Coronary artery (tissue), 2 donors: Measurements from ENCODE around the gene NDOR1.

Experiments
- DNase-seq: peaks from one replicate; pipeline ENCODE4 v3.0.0-alpha.2; 2017; ENCODE audit warnings: low spot score
- H3K27ac ChIP-seq, 2 donors: fragments of 200-600 bp; sonication (generic); one replicate each; pipeline ENCODE4 v1.5.1; 2016 to 2019
- H3K4me3 ChIP-seq: fragments of 200-600 bp; sonication (generic); 2 replicates; pipeline ENCODE4 v1.5.1; 2016; ENCODE audit warnings: mild to moderate bottlenecking, moderate library complexity
- TF ChIP-seq, protein P1 (sequence below): fragments of 200-600 bp; sonication (generic); IDR thresholded peaks from one replicate; pipeline ENCODE4 v1.5.1; 2019; ENCODE audit warnings: antibody characterized with exemption

Gene NDOR1

GRCh38 chr9:137175345-137175961, 30.0 kb upstream of the NDOR1 start:
- Histone ChIP-seq H3K27ac (no peak overlapping the region), H3K4me3 (no peak overlapping the region)
- no peak for DNase-seq
- TF ChIP-seq, protein P1, sequence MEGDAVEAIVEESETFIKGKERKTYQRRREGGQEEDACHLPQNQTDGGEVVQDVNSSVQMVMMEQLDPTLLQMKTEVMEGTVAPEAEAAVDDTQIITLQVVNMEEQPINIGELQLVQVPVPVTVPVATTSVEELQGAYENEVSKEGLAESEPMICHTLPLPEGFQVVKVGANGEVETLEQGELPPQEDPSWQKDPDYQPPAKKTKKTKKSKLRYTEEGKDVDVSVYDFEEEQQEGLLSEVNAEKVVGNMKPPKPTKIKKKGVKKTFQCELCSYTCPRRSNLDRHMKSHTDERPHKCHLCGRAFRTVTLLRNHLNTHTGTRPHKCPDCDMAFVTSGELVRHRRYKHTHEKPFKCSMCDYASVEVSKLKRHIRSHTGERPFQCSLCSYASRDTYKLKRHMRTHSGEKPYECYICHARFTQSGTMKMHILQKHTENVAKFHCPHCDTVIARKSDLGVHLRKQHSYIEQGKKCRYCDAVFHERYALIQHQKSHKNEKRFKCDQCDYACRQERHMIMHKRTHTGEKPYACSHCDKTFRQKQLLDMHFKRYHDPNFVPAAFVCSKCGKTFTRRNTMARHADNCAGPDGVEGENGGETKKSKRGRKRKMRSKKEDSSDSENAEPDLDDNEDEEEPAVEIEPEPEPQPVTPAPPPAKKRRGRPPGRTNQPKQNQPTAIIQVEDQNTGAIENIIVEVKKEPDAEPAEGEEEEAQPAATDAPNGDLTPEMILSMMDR, result no peak

DNA sequence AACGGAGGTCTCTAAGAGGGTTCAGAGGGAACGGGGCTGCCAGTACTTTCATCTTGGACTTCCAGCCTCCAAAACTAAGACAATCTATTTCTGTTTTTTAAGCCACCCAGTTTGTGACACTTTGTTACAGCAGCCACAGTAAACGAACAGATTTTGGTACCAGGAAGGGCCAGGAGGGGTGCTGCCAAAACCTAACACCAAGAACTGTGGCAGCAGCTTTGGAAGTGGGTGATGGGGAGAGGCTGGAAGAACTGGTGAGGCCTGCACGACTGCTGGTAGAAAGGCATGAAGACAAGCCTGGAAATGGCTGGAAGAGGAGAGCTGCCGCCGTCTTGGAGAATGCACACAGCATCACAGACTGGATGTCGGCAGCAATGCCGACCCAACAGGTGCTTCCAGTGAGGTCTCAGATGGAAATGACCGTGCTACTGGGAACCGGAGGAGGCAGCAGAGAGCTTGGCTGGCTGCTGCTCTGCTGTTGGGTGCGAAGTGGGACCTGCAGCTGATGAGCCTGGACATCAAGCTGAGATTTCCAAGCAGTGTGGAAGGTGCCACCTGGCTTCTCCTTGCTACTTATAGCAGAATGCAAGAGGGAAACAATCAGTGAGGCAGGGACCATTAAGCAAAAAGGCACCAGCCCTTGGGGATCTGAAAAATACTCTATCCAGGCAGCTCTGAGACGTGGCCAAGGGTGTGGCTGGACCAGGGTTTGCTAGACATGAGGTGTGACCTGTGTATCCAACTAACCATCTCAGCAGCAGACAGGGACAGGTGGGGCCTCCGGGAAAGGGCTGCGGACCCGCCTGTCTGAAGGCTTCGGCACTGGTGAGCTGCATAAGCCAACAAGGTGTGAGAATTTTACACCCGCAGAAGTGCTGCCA, 29.0 kb upstream of the NDOR1 start:
- H3K4me3 ChIP-seq, result no peak overlapping the region
- TF ChIP-seq, protein P1, result no peak
- no peak overlapping the region for H3K27ac ChIP-seq
- no peak for DNase-seq

GRCh38 chr9:137178201-137178938, 27.1 kb upstream of the NDOR1 start:
- TF ChIP-seq, protein P1, result no peak
- DNase-seq, result no peak
- H3K4me3 ChIP-seq, result no peak overlapping the region
- H3K27ac ChIP-seq, result no peak overlapping the region

DNA sequence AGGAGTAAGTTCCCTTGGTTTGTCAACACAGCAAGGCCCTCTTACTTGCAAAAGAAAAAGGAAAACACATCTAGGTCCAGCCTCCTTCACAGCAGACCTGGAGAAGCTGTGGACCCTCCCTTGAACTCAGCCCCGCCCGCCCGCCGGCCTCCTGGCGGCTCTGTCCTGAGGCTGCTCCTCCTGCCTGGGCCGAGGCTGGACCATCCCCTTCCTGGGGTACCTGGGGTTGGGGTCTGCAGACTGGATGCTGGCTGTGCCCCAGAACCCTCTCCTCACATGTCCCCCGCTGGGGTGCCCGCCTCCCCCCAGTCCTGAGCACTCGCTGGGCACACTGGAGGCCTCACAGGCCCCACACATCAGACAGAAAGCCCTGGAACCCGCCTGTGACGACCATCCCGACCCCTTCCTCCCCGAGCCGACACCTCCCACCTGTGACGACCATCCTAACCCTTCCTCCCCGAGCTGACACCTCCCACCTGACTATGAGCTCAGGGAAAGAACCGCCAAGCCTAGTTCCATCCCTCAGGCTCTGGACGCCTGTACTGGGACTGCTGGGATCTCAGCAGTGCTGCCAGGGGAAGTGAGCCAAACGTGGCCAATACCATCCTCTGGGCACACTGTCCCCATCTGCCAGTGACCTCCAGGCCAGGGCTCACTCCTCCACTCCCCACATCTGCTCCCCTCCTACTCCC, 26.4 kb upstream of the NDOR1 start:
- H3K27ac ChIP-seq, result no peak overlapping the region
- TF ChIP-seq, protein P1, result no peak
- no peak overlapping the region for H3K4me3 ChIP-seq
- no peak for DNase-seq

DNA sequence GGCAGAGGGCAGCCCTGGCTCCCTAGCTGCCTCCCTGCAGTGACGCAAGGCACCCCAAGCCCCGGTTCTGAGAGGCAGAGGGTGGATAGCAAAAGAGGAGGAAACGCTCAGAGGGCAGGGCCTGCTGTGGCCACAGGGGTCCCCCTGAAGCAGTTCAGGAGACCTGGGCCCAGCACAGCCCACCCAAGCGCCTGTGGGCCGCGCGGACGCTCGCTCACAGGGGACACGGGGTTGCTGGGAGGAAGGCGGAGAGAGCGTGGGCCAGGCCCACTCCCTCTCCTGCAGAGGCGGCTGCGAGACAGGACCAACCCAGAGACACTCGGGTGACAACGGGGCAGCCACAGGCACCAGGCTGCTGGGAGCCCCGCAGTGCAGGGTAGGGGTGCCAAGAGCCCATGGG, 25.7 kb upstream of the NDOR1 start:
- Histone ChIP-seq H3K4me3 (no peak overlapping the region), H3K27ac (no peak overlapping the region)
- TF ChIP-seq, protein P1, result no peak
- DNase-seq, result no peak

DNA sequence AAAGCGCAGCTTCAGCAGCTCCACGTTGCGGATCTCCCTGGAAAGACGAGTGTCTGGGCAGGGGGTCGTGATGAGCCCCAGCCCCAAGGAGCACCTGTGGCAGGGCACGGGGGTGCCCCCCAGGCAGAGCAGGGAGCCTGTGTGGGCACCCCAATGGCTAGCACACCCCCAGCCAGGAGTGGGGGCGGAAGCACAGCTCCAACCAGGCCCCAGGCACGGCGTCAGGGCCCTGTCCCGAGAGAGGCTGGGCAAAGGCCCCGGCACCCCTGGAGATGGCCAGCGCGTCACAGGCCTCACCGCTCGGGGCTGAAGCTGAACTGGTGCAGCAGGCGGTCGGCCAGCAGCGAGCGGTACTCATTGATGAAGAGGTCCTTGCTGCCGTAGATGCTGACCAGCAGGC, 25.0 kb upstream of the NDOR1 start:
- no peak overlapping the region for H3K27ac ChIP-seq
- H3K4me3 ChIP-seq, result no peak overlapping the region
- TF ChIP-seq, protein P1, result no peak
- DNase-seq, result no peak
